HG02763 (cell line): ENCODE results near the gene USP25.

ENCODE experiments used
- ATAC-seq: cut with Tn5 transposase; IDR thresholded peaks from one replicate; pipeline ENCODE4 v1.9.1; 2021; ENCODE audit warnings: mild to moderate bottlenecking, moderate library complexity; ENCODE audit not compliant: unreplicated experiment

Gene USP25

DNA sequence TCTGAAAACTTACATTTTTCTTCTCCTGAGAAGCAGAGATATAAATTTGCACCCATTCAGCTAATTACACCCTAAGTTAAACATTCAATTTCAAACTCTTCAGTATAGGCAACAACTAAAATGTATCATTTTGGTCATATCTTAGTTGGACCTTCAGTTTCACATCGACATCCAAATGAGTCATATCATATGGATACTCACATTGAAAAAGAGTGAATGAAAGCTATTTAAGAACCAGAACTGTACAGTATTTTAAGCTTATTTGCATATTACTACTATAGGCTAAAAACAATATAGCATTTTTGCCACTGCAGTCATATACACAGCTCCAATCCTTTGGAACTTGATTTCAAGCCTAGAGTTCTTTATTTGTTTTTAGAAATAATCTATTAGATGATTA, 33.6 kb downstream of the USP25 start:
- no peak for ATAC-seq

DNA sequence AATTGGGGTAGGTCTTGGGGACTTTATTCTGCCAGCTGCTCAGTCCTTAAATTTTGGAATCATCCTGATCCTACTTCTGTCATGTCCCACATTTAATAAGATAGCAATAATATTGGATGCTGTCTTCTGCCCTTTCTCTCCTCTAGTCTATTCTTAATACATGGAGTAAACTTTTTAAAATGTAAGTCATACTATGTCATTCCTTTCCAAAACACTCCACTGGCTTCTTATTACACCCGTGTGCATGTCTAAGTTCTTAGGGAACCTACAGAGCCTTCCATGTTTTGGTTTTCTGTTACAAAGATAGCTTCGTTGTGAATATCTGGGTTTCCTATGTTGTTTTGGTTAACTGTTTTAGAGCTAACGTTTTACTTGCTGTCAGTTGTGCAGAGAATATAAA, 35.1 kb downstream of the USP25 start:
- no peak for ATAC-seq

DNA sequence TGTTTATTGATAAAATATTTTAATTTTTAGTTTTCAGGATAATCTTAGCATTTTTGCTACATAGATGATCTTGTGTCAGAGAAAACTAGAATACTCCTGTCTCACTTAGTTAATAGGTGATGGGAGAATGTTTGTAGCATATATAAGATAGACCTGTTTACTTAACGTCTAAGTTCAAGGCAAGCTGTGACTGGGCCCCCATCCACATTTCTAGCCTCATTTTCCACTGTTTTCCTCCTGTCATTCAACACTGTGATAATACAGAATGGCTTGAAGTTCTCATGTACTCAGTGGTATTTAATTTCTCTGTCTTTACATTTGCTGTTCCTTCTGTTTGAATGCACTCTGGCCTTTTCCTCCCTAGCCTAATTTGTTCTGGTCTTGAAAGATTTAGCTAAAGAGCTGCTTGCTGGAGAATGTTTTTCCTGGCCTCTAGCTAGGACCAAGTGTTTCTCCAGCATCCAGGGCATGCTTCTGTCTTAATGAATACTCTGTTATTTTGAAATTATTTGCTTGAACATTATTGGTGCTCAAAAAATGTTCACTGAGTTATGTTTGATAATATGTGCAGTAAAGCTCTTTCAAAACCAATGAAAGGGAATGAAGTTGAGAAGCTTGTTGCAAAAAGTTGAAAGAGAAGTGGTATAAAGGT, 37.3 kb downstream of the USP25 start:
- no peak for ATAC-seq

DNA sequence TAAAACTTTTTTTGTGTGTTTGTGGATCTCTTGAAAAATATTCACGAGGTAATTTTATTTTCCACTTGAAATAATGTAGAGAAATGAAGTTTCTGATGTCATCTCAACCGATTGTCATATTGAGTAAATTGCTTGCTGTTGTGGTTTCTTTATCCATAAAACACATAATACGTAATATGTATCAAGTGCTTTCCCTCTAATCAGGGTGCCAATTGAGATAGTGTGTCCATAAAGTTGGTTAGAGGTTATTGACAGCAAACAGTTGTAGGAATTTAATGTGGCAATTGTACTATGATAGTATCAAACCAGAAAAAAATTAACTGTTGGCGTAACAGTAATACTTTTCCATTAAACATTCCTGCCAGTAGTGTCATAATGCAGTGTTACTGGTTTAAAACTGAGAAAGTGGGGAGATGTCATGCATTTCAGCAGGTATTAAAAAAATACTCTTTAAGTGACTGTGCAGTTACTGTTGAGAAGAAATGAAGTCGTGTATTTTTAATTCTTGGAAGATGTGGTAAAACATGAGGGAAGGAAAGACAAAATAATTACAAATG, 38.3 kb downstream of the USP25 start:
- no peak for ATAC-seq

DNA sequence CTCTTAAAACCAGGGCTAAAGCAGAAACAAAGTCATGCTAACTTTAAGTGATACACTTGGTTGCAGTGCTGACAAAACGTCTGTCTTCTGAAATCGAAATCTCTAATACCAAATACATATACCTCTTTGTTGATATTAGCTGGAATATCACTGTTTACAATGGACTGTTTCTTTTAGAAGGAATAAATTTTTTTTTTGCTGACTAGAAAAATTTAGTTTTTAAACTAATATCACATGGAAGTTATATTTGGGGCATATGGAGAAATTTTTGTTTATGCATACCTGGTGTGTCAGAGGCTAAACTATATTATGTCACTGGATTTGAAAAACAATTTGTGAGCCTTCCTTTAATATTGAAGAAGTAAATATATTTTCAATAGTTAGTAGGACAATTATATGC, 39.1 kb downstream of the USP25 start:
- ATAC-seq = no peak

DNA sequence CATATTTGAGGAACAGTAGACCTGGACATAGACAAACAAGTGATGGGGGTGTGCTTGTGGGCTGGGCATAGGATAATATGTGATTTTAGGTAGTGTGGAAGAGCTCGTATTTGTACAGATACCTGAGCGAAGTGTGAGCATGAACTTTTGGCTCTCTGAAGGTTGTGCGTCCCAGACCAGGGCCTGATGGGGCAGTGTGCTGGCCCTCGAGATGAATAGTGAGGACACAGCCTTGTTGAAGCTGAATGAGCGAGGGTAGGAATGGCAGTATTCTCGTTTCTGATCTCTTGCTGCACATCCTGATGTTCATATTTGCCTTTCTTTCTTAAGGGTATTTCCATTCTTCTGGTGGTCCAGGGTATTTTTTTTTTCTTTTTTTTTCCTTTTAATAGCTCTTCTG, 41.5 kb downstream of the USP25 start:
- no peak for ATAC-seq

DNA sequence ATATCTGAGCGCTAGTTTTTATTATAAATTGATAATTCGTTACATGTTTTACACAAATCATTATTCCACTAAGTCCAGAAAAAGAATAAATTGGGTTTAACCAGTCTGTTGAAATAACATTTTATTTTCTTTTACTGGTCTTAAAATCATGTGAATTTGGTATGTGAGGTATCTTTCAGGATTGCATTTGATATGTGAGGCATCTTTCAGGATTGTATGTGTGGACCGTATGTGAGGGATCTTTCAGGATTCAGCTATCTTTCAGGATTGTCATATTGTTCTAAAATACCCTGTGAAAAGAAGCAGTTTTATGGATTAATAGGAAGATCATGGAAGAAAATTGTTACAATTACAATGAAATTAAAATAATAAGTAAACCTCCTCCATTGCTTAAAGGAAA, 42.9 kb downstream of the USP25 start:
- ATAC-seq = no peak

DNA sequence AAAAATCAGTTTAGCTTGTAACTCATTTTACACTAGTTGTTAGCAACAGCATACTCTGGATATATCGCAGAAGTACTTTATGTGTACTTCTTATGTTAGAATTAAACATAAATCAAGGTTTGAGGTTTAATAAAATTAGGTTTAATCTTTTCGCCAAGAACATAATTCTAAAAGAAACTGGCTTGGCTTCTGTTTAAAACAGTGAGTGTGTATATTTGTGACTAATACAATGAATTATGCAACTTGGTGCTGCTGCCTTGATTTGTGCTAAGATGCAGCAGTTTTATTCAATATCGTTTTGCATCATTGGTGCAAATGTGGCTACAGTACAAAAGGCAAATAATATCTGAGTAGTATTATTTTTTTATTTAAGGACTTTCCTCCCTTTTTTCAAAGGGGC, 44.8 kb downstream of the USP25 start:
- no peak for ATAC-seq

DNA sequence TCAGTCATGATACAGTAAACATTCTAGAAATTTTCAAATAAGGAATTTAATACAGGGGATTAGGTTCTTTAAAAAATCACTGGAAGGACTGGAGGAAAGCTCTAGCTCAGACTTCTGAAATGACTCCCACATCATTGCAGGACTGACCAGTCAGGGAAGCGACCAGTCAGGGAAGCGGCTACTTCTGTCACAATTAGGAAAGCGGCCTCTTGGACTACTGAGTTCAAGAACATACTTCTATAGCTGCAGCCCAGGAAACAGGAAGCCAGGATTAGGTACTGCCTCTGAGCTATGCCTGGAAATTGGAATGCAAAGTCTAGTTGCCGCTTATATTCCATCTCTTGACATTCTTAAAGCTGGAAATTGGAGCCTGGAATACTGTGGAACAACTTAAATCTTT, 45.5 kb downstream of the USP25 start:
- no peak for ATAC-seq

DNA sequence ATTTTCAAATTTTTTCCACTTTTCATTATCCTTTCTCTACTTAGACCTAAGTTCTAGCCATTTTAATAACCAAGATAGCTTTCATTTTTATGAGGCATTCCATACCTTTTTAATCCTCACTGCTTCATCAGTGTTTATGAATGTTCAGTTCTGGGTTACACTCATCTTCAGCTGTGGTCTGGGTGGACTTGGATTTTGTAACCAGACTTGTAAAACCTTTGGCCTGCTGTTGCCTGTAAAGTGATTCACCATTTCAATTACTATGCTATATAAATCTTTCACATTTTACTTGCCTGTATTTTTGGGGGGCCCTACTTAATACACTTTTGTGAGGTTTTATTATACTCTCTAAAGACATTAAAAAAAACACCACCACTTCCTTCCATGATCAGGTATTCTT, 46.2 kb downstream of the USP25 start:
- no peak for ATAC-seq

DNA sequence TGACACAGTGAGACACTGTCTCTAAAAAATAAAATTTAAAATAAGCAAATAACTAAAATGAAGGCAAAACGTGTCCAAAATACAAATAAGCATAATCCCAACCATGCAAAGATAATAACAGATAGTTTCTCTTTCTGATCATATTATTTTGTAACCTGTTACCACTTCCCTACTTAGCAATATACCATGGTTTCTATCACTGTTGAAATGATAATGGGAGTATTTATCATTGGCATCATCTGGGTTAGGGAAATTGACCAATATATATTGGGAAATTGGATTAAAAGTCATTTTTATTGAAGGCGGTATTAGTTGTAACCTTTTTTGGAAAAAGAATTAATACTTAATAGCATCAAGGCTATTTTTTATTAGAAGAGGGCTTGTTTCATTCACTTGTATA, 47.0 kb downstream of the USP25 start:
- no peak for ATAC-seq

DNA sequence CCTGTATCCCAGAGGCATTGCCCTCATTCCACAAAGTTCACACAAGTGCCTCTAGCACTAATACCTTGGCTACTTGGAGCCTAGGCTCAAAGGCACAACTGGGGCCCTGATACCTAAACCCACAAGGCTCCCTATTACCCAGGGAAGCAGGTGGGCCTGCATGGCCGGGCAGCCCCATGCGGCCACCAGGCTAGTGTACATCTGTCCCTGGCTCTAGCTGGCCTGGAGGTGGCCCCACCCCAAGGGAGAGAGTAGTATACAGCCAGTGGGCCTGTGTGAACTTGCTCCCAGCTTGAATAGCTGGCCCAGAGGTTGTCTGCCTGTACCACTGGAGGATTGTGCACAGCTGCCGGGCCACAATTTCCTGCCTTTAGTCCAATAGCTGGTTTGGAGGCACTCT, 52.2 kb downstream of the USP25 start:
- no peak for ATAC-seq

DNA sequence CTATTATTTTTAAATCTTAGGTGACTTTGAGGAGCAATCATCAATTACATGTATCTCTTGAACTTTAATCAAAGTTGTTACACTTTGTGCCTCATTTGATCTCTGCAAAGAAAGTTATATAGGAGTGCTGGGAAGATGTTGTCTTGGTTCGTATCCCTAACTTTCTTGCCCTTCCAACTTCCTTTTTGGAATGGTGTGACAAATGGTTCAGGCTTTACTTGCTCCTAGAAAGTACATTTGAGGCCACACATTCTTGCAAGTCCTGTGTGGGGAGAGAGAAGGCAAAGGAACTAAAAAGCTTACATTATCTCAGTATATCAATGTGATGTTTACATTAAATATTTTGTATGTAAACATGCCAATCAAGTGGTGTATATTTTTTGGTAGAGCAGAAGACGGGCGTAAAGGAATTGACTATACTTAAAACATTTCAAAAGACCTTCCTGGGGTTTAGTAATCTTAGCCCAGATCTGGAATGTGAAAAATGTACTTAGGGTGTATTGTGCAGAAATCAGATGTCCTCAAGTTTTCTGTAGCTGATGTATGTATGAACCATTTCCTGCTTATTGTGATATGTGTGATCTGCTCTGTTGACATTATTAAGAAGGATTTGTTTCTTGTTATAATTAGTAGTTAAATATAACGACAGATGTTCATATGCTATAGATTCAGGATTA, 59.2 kb downstream of the USP25 start:
- no peak for ATAC-seq

DNA sequence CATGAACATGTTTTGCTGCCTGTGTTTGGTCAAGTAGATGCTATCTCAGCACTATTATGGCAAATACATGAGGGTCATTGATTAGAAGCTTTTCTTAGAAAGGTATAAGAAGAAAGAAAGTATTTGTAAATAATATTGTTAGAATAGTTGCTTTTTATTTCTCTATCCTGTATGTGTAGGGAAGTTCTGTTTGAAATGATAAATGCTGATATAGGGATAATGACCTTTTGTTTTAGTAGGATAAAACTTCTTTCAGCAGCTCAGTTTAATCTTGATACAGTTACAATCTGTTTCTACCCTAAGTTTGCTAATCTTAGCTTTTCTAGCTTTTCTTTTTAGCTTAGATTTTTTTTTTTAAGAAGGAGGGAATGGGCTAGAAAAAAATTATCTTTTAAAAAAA, 63.3 kb downstream of the USP25 start:
- no peak for ATAC-seq

DNA sequence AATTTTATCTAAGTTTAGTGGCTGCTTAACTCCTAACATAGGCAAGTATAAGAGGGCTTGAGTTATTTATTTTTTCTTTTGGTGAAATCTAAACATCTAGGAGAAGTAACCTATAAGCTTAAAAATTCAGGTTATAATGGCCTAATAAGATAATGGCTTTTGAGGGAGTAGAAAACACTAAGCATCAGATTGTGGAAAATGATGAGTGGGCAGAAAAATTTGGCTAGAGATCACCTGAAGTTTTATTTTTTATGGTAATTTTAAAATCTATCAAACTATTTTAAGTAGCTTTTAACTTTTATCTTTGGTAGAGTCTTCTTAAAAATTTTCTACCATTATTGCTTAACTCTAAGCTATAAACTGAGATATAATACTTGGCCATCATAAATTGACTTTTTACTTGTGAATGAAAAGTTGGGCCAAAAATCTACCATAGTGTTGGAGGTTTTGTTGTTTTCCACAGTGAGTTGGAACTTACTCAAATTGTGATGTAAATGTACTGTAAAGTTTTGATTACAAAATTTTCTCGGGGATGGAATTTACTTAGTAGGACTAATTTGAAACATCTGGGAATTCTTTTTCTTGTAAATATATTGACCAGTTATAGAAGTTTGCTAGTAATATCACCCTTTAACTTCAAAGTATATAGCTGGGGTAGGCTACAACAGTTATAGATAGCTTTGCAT, 63.9 kb downstream of the USP25 start:
- ATAC-seq = no peak

DNA sequence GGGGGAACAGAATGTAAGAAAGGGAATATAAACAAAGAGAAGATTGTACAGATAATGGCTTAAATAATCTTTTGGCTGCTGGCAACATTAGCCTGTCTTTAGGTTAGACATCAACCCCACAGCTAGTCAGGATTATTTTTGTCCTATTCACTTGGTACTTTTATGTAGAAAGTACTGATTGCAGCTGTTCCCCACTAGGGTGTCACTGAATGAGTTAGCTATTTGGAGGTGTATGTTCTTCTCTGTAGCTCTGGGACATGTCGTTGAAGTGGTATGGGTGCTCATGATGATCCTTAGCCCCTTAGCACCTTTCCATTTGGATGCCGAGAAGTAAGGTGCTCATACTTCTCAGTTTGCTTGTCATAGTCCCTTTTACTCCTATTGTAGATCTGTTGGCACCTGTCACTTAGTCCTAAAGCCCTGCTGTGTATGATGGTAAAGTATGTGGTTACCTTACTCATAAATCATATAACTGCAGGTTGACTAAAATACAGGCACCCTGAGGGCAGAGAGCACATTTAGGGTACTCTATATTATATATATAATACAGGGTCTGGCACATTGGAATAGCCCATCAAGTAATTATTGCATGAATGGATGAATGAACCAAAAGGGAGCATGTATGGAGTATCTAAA, 64.6 kb downstream of the USP25 start:
- ATAC-seq = no peak

DNA sequence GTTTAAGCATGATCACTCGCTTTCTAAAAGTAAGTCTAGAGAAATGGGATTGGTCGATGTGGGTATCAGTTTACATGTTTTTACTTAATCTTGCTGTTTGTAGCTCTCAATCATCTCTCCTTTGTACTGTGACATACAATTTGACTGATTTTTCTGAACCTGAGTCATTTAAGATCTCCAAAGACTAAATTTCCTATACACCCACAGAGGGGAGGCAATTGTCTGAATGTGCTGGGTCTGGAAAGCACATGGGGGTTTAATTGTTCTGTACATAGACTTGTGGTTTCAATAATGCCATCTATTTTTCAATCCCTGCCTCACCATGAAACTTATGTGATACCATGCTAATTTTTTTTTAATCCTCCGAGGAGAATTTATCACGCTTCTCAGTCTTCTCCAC, 65.8 kb downstream of the USP25 start:
- ATAC-seq = no peak

DNA sequence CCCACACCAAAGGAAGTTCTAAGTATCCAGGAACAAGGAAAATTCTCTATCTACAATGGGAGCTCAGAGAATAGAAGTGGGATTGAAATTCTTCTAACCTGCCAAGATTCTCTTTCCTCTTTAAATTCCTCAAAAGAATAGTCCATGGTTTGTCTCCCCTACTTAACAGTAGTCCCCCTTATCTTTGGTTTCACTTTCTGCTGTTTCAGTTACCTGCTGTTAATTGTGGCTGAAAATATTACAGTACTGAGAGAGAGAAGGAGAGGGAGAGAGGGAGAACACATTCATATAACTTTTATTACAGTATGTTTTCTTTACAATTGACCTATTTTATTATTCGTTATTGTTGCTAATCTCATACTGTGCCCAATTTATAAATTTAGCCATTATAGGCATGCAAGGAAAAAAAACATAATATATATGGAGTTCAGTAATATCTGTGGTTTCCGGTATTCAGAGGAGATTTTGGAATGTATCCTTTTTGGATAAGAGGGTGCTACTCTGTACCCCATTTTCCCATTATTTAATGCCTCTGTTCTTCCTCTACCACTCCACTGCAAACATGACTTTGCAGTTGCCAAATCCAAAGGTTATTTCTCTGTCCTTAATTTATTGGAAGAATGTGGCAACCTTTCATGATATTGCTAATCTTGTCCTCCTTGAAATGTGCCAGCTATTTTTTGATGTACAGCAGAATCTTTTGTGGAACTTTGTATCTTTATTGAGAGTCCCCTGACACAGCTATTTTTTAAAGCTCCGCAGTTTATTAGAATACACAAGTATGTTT, 68.0 kb downstream of the USP25 start:
- ATAC-seq = no peak

DNA sequence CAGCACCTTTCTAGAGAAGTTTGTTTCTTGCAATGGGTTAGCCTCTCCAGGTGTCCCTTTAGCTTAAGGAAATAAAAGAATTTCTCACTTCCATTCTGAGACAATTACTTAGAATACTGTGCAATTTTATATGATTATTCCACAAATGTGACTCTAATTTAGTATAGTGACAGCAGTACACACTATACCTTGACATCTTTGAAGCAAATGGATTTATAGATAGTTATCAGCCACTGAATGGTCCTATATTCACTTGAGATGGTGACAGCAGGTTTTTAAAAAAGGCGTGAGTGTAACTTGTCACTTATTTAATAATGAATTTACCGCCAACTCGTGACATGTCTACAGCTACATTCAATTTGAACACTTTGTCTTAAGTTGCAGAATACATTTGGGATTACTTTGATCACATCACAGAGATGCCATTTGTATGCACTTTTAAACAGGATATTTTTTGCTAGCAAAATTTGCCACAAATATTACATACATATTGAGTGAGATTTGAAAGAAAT, 71.6 kb downstream of the USP25 start:
- ATAC-seq = no peak

DNA sequence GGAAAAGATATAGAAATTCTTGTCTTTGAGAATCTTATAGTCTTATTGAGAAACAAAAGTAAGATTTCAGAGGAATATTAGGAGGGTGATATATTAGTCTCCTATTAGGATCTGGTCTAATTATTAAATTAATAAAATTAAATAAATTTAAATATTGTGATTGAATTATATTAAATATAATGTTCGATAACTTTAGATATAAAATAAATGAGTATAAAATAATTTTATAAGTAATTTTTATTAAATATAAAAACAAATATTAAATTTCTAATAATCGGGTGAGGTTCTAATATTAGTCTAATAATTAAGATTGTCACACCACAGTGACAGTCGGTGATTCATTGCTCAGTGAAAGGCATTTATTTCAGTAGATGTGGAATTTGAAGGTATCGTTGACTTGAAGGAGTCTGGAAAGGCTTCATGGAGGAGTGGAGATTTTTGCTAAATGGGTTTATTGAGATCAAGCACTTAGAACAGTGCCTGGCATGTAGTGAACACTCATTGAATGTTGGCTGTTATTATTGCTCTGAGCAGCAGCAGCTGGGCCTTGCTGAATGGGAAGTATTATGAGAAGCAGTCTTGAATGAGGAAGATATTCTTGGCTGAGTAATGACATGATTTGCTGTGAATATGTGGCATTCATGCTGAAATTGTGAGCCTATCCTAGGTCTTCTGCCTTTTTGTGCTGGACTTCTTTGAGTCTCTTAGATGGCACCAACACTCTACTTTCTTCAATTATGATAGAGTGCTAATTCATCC, 74.6 kb downstream of the USP25 start:
- ATAC-seq = no peak
